Endothelial cell of umbilical vein (primary cell): Measurements from ENCODE around the gene ZNF516. TPM values are rescaled to one million over a fixed set of nuclear protein-coding genes. Genes with fewer than 3 reads are reported as not detected.

Source experiments
- BruUV-seq: library from RNA; stranded (reverse); fragments of 400-500 nt; replicated peaks from 2 replicates; lab custom pipeline; 2021; lab: Mats Ljungman, UMichigan
- CTCF ChIA-PET: fragments of 300-600, 350-600 bp; sonication (Branson Sonifier 250); formaldehyde crosslinking; loops from one replicate; lab custom pipeline; 2021; ENCODE audit warnings: antibody characterized with exemption, inconsistent platforms; lab: Charles Lee
- POLR2A ChIA-PET: fragments of 300-600, 350-600 bp; sonication (Branson Sonifier 250); formaldehyde crosslinking; loops from one replicate; lab custom pipeline; 2021; ENCODE audit warnings: antibody characterized with exemption, inconsistent platforms; lab: Charles Lee
- DNase-seq: peaks from one replicate; pipeline ENCODE4 v3.0.0-alpha.2; 2011; ENCODE audit warnings: low read depth, low spot score
- FAIRE-seq: peaks from 2 replicates; lab custom pipeline; 2011; peaks lifted over from hg19 to GRCh38; lab: Jason Lieb, UNC
- H2AFZ ChIP-seq: 2 replicates; pipeline ENCODE4 v1.6.0; 2012; ENCODE audit warnings: low read depth, low read length, control low read depth, inconsistent platforms
- H3K27ac ChIP-seq: 2 replicates; pipeline ENCODE4 v1.5.1; 2011; ENCODE audit warnings: low read depth, mild to moderate bottlenecking, control low read depth, low read length, moderate library complexity; ENCODE audit not compliant: insufficient read depth
- H3K27me3 ChIP-seq, 2 experiments: 2 replicates each; pipeline versions ENCODE4 v1.6.0 to v1.6.1; 2011; ENCODE audit warnings: low read length in 2 of 2, mixed read lengths in 1 of 2; ENCODE audit not compliant: control insufficient read depth in 2 of 2, insufficient read depth in 2 of 2
- H3K36me3 ChIP-seq, 2 experiments: 2 replicates in 1 of 2; 3 replicates in 1 of 2; pipeline ENCODE4 v1.5.1; 2011; ENCODE audit warnings: low read length in 2 of 2, mild to moderate bottlenecking in 1 of 2, moderate library complexity in 1 of 2; ENCODE audit not compliant: control insufficient read depth in 2 of 2, insufficient read depth in 2 of 2; ENCODE audit errors: extremely low read depth in 1 of 2
- H3K4me1 ChIP-seq: 3 replicates; pipeline ENCODE4 v1.5.1; 2011; ENCODE audit warnings: mild to moderate bottlenecking, low read length; ENCODE audit not compliant: control insufficient read depth, insufficient read depth; ENCODE audit errors: extremely low read depth
- H3K4me2 ChIP-seq: 2 replicates; pipeline ENCODE4 v1.6.1; 2011; ENCODE audit warnings: low read length, control low read depth, mixed read lengths; ENCODE audit not compliant: insufficient read depth
- H3K4me3 ChIP-seq, 3 experiments: fragments of 200-600 bp in 1 of 3; sonication (generic), shearing (Covaris generic) in 1 of 3; replicated peaks in 1 of 3; 2 replicates each; pipeline ENCODE4 v1.5.1; 2011 to 2016; ENCODE audit warnings: control low read depth in 3 of 3, low read length in 3 of 3, mild to moderate bottlenecking in 2 of 3, inconsistent platforms in 1 of 3, low read depth in 1 of 3, moderate library complexity in 1 of 3; ENCODE audit not compliant: insufficient read depth in 1 of 3
- H3K79me2 ChIP-seq: 2 replicates; pipeline ENCODE4 v1.6.0; 2012; ENCODE audit warnings: low read length, inconsistent platforms; ENCODE audit not compliant: control insufficient read depth, insufficient read depth
- H3K9ac ChIP-seq: replicated peaks from 2 replicates; pipeline ENCODE3; 2011; ENCODE audit warnings: low read length, control low read depth; ENCODE audit not compliant: insufficient read depth; ENCODE audit errors: extremely low read depth
- H3K9me1 ChIP-seq: replicated peaks from 3 replicates; pipeline ENCODE4 v1.6.0; 2011; ENCODE audit warnings: mild to moderate bottlenecking, low read length; ENCODE audit not compliant: control insufficient read depth, insufficient read depth; ENCODE audit errors: extremely low read depth
- H3K9me3 ChIP-seq: replicated peaks from 2 replicates; pipeline ENCODE4 v1.5.1; 2012; ENCODE audit warnings: low read length, inconsistent platforms; ENCODE audit not compliant: control insufficient read depth, insufficient read depth
- H4K20me1 ChIP-seq: replicated peaks from 2 replicates; pipeline ENCODE3; 2011; ENCODE audit warnings: mild to moderate bottlenecking, low read length; ENCODE audit not compliant: control insufficient read depth, insufficient read depth; ENCODE audit errors: extremely low read depth
- EZH2 ChIP-seq: IDR thresholded peaks from 2 replicates; pipeline ENCODE4 v1.6.1; 2012; ENCODE audit warnings: borderline replicate concordance, low read depth, mild to moderate bottlenecking, moderate library complexity, low read length, inconsistent platforms; ENCODE audit not compliant: severe bottlenecking
- FOS ChIP-seq: IDR thresholded peaks from 2 replicates; pipeline ENCODE4 v1.6.1; 2011; ENCODE audit warnings: mild to moderate bottlenecking, low read length, moderate library complexity, borderline replicate concordance; ENCODE audit not compliant: insufficient read depth
- GATA2 ChIP-seq: IDR thresholded peaks from 2 replicates; pipeline ENCODE4 v1.7.0; 2011; ENCODE audit warnings: low read depth, mild to moderate bottlenecking, moderate library complexity, mixed read lengths, low read length; ENCODE audit not compliant: insufficient read length, insufficient read depth
- JUN ChIP-seq: IDR thresholded peaks from 2 replicates; pipeline ENCODE4 v1.6.1; 2011; ENCODE audit warnings: borderline replicate concordance, low read depth; ENCODE audit not compliant: insufficient read length, insufficient read depth
- MYC ChIP-seq: IDR thresholded peaks from one replicate; pipeline ENCODE4 v1.6.1; 2011; ENCODE audit warnings: mild to moderate bottlenecking, low read depth, low read length
- POLR2A ChIP-seq: IDR thresholded peaks from 2 replicates; pipeline ENCODE4 v1.6.1; 2012; ENCODE audit warnings: low read depth, mild to moderate bottlenecking, control low read depth, low read length
- POLR2AphosphoS5 ChIP-seq: IDR thresholded peaks from 2 replicates; pipeline ENCODE4 v1.6.1; 2012; ENCODE audit warnings: low read depth, mild to moderate bottlenecking, control low read depth, low read length, moderate library complexity; ENCODE audit not compliant: insufficient read depth
- dilution Hi-C: fragments of 300-500 bp; cut with MboI; formaldehyde crosslinking; loops from one replicate; pipeline ENCODE4 v1.15.0; 2019; ENCODE audit warnings: low sequenced_read_pairs; ENCODE audit not compliant: extremely low pct_ligation_motif_present
- intact Hi-C: fragments of 100-400 bp; cut with micrococcal nuclease; formaldehyde crosslinking; loops from one replicate; pipeline ENCODE4 v1.10.0; 2022
- polyA plus RNA-seq, 4 experiments: library from polyadenylated mRNA; depleted of rRNA in 3 of 4; stranded (reverse) in 3 of 4; unstranded in 1 of 4; fragments of >200 nt; gene quantifications; 2 replicates each; pipeline versions ENCODE4 v1.2.1 to v1.2.3, GENCODE V29; 2011 to 2012; ENCODE audit warnings: missing spikeins in 1 of 4
- total RNA-seq: library from RNA; stranded (reverse); gene quantifications from 2 replicates; pipeline ENCODE4 v1.2.3, GENCODE V29; 2021
- TF ChIP-seq, protein P1 (sequence below), 2 donors: IDR thresholded peaks; 1 replicate in 1 of 2; 2 replicates in 1 of 2; pipeline ENCODE4 v1.5.1; 2011; ENCODE audit warnings: low read length in 2 of 2, mild to moderate bottlenecking in 2 of 2, moderate library complexity in 2 of 2, control low read depth in 1 of 2, inconsistent platforms in 1 of 2, low read depth in 1 of 2; ENCODE audit not compliant: insufficient read depth in 1 of 2; ENCODE audit errors: extremely low read depth in 1 of 2
- TF ChIP-seq, protein P2 (sequence below): IDR thresholded peaks from 2 replicates; pipeline ENCODE4 v1.6.1; 2011; ENCODE audit not compliant: insufficient read depth, insufficient read length

ZNF516 gene
- total and polyA plus RNA-seq, 2 donors (not counting 3 experiments of a cell fraction or from before 2014, with no cell fraction given), result 3.6 to 19.1 TPM

DNA sequence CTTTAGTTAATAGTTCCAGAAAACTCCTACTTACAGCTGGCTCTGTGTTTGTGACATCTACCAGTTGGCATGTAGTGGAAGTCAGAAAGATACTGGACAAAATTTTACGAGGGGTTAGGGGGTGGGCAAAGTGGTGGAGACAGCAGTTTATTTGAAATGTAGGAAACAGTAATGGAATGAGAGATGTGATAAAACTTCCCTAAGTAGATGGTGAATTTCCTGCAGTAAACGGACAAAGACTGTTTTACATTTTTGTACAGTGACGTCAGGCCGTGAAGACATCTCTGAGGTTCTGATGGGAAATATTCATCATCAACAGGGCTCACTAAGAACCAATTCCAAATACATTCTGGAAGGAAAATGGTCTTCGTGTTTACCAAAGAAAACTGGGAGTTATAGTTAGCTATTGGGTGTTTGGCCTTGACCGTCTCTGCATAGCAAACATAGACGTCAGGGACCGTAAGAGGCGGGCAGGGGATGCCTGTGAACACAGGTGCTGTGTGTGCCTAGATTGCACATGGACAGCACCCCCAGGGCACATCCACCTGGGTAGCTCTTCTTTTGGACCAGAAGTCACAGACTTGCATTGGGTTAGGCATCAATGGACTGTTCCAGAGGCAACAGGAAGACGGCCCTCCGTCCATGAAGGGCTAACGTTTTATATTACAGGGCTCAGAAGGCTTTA is 131.5 kb downstream of the ZNF516 start:
- dilution Hi-C loops (no loop called here), intact Hi-C loops (no loop called here)
- no peak for FAIRE-seq
- H3K27me3 ChIP-seq, result no peaks in the 10 kb centered on the region
- H3K9me3 ChIP-seq, result no peaks in the 10 kb centered on the region
- H3K27ac ChIP-seq, result no peak overlapping the region
- peak; percentile 5 for DNase-seq
- H3K36me3 ChIP-seq, result no peaks in the 10 kb centered on the region
- H3K4me2 ChIP-seq, result no peak overlapping the region
- no peaks in the 10 kb centered on the region for H3K9me1 ChIP-seq
- H2AFZ ChIP-seq, result no peak overlapping the region
- no peaks in the 10 kb centered on the region for H3K79me2 ChIP-seq
- TF ChIP-seq, protein P1, sequence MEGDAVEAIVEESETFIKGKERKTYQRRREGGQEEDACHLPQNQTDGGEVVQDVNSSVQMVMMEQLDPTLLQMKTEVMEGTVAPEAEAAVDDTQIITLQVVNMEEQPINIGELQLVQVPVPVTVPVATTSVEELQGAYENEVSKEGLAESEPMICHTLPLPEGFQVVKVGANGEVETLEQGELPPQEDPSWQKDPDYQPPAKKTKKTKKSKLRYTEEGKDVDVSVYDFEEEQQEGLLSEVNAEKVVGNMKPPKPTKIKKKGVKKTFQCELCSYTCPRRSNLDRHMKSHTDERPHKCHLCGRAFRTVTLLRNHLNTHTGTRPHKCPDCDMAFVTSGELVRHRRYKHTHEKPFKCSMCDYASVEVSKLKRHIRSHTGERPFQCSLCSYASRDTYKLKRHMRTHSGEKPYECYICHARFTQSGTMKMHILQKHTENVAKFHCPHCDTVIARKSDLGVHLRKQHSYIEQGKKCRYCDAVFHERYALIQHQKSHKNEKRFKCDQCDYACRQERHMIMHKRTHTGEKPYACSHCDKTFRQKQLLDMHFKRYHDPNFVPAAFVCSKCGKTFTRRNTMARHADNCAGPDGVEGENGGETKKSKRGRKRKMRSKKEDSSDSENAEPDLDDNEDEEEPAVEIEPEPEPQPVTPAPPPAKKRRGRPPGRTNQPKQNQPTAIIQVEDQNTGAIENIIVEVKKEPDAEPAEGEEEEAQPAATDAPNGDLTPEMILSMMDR (IDR thresholded peaks at IDR 0.05; ENCODE audit: extremely low read depth in 1 of 2, insufficient read depth in 1 of 2, low read depth in 1 of 2, low read length in 2 of 2), result no peak
- TF ChIP-seq EZH2 (no peak), POLR2AphosphoS5 (no peak), GATA2 (no peak), JUN (no peak), POLR2A (no peak), FOS (no peak), MYC (no peak)
- TF ChIP-seq, protein P2, sequence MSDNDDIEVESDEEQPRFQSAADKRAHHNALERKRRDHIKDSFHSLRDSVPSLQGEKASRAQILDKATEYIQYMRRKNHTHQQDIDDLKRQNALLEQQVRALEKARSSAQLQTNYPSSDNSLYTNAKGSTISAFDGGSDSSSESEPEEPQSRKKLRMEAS, result no peak
- POLR2A ChIA-PET, result no interaction called here
- CTCF ChIA-PET, result interaction anchor here (1.1 kb wide), 1 partner anchor 9 kb away, joined by 3 read pairs; no protein-coding TSS in a partner anchor
- no peak overlapping the region for H3K4me3 ChIP-seq
- BruUV-seq, result no TSS peak
- no peak overlapping the region for H3K9ac ChIP-seq
- H4K20me1 ChIP-seq, result no peaks in the 10 kb centered on the region
- no peaks in the 10 kb centered on the region for H3K4me1 ChIP-seq
